NCI-H2081 (cell line): ENCODE data around the gene RRAS.

ENCODE experiments used
- DNase-seq, 2 experiments: peaks; one replicate each; lab custom pipeline; 2025; lab: John Stamatoyannopoulos, UW

Gene RRAS

DNA sequence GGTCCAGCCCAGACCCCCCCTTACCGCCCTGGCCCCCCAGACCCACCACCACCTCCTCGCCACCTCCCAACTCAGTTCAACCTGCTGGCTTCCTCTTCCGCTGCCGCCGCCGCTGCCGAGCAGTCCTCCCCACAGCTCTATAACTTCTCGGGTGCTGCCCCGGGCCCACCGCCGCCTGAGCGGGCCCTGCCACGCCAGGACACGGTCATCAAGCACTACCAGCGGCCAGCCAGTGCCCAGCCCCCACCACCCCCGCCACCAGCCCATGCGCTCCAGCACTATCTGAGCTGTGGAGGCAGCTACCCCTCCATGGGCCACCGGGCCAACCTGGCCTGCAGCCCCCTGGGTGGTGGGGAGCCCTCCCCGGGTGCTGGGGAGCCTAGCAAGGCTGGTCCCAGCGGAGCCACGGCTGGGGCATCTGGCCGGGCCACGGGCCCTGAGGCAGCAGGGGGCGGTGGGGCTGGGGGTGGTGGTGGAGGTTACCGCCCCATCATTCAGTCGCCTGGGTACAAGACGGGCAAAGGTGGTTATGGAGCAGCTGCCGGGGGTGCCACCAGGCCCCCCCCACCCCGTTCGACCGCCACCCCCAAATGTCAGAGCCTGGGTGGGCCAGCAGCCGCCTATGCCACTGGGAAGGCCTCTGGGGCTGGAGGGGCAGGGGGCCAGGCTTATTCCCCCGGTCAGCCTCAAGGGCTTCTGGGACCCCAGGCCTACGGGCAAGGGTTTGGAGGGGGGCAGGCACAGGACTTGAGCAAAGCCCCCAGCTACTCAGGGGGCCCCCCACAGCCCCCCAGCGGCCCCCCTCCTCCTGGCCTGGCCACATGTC, 44.7 kb downstream of the RRAS start:
- no peak for DNase-seq

- DNase-seq = no peak
Measured at GRCh38 chr19:49594157-49594992, 45.6 kb downstream of the RRAS start.

DNA sequence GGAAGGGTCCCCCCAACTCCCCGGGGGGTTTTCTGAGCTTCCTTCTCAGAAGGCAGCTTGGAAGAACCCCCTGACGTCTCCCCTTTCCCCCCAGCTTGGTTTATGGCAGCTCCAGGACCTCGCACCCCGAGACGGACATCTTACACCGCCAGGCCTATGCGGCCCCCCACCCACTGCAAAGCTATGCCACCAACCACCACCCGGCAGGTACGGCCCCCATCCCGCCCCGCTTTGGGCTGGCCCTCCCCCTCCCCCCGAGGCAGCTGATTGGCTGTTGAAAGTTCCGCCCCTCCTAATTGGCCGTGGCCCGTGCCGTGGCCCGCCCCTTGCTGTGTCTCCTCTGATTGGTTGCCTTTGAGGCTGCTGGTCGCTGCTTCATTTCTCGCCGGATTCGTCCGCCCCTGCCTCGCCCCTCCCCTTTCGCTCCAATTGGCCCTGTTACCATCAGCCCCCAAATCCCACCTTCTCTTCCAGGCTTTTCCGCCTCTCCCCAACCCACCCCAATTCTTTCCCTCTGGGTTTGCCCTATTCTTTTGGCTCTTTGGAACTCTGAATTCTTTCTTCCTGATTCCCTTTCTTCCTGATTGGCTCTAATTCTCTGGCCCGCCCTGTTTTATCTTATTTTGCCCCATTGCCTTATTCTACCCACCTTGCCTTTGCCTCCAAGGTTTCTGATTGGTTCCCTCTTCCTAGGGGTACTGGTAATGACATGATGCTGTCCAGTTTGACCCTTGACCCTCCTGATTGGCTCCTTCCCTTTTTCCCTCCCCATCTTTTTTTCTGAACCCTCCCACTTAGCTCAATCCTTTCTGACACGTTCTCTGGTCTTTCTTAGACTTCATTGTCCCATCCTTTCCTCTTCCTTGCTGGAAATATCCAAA, 46.5 kb downstream of the RRAS start:
- DNase-seq = peak; percentile 87 to 94

DNA sequence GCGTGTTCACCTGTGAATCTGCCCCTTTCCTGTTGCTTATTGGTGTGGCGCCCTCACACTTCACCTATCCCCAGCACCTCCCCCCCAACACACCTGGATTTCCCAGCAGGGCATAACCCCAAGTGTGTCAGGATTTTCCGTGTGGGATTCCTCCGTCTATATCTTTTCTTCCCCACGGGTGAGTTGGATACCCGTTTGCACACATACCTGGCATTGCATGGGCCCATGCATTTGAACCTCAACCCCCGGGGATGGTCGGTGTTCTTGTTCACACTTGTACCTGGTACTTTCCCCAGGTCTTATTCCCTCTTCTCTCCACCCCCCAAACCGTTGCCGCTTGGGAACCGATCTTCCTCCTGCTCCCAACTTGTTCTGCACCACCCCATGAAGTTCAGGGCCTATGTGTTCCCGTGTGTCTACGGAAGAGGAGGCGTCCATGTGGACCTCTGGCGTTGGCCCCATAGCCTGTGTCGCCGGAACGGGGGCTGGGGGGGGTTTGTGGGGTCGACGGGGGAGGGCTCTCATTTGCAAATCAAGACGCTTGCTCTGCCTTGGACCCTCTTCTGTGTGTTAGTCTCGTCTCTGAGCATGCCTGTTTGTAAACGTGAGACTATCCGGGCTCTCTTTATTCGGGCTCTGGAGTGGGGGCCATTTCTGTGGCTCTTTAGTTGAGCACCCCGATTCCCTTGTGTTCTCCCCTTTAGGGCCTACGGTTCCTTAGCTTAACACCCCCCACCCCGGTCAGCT, 47.3 kb downstream of the RRAS start:
- DNase-seq = no peak

DNA sequence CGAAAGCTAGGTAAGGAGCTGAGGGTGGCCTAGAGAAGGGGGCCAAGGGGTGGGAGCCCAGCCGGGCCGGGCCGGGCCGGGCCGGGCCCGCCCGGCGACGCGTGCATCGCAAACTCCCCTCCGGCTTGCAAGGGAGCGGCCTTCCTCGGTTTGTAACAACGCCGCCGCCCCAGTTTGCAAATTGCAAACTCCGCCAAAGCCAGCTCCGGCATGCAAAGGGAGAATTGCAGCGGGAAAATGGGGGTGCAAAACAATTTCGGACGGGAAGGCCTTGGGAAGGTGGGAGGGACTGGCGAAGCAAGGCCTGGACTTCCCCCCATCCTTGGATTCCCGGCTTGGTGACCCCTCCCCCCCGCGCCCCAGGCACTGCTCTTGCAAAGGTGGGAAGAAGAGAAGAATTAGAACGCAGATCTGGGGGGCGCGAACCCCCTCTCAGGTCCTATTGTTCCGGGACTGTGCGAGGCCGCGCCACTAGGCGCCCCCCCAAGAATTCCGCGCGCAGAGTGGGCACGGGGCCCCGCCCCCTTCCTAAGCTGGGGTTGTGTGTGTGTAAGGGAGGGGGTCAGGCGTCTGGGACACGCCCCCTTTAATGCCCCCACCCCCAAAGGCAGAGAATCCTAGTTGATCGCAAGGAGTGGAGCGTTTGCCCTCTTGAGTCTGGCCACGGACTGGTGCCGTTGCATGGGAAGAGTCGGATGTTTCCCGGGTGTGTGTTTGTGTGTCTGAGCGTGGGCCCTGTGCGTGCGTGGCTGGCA, 48.0 kb downstream of the RRAS start:
- DNase-seq = peak; percentile 51 to 53

DNA sequence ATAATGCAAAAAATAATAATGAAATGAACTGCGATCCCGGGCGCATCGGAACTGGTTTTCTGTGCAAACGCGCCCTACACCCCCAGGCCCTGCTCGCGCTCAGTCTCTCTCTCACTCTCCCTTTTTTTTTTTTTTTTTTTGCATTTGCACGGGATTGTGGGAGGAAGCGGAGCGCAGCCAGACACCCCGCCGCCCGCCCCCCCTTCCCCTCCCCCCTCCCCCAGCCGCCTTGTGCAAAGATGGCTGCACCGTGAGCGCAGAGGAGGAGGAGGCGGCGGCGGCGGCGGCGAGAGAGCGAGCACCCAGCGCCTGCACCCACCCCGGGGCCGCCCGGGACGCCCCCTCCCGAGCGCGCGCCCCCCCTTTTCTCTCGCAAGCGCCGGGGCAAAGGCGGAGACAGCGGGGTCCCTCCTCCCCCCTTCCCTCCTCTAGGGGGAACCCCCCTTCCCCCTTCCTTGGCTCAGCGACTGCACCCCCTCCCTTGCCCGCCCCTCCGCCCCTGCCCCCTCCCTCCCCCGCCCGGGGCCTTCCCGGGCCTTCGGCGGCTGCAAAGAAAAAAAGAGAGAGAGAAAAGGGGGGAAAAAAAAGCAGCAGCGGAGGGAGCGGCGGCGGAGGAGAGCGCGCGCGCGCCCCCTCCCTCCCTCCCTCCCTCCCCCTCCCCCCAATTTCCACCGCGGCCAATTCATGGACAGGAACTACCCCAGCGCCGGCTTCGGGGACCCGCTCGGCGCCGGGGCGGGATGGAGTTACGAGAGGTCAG, 48.8 kb downstream of the RRAS start, which contains the start of gene PRR12:
PRR12 (plus strand) TSS at position 212 of the 760 bp plus-strand sequence; CDS start at position 685, 473 bp downstream.
- peak; percentile 71 to 72 for DNase-seq

- peak; percentile 96 to 97 for DNase-seq
Measured at GRCh38 chr19:49590071-49590970, 49.6 kb downstream of the RRAS start.

GRCh38 chr19:49589502-49589905, 50.4 kb downstream of the RRAS start:
- DNase-seq = no peak

- no peak for DNase-seq
Measured at GRCh38 chr19:49588365-49589122, 51.4 kb downstream of the RRAS start.

DNA sequence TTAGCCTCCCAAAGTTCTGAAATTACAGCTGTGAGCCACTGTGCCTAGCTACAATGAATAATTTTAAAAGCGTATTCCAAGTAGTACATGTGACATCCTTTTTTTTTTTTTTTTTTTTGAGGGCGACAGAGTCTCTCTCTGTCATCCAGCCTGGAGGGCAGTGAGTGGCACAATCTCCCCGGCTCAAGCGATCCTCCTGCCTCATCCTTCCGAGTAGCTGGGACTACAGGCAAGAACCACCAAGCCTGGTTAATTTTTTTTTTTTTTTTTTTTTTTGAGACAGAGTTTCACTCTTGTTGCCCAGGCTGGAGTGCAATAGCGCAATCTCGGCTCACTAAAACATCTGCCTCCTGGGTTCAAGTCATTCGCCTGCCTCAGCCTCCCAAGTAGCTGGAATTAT, 52.7 kb downstream of the RRAS start:
- no peak for DNase-seq
